GM12864 (cell line): ENCODE data around the gene ZGPAT.

Experiments used
- DNase-seq: peaks from one replicate; pipeline ENCODE4 v3.0.0-alpha.2; 2011; ENCODE audit warnings: low read depth
- H3K4me3 ChIP-seq: 2 replicates; pipeline ENCODE4 v1.5.1; 2011; ENCODE audit warnings: mild to moderate bottlenecking, low read depth, low read length, control low read depth
- CTCF ChIP-seq: IDR thresholded peaks from 2 replicates; pipeline ENCODE4 v1.5.1; 2011; ENCODE audit warnings: low read depth, mild to moderate bottlenecking, moderate library complexity, low read length, control low read depth, inconsistent platforms; ENCODE audit errors: missing control alignments

The ZGPAT gene

DNA sequence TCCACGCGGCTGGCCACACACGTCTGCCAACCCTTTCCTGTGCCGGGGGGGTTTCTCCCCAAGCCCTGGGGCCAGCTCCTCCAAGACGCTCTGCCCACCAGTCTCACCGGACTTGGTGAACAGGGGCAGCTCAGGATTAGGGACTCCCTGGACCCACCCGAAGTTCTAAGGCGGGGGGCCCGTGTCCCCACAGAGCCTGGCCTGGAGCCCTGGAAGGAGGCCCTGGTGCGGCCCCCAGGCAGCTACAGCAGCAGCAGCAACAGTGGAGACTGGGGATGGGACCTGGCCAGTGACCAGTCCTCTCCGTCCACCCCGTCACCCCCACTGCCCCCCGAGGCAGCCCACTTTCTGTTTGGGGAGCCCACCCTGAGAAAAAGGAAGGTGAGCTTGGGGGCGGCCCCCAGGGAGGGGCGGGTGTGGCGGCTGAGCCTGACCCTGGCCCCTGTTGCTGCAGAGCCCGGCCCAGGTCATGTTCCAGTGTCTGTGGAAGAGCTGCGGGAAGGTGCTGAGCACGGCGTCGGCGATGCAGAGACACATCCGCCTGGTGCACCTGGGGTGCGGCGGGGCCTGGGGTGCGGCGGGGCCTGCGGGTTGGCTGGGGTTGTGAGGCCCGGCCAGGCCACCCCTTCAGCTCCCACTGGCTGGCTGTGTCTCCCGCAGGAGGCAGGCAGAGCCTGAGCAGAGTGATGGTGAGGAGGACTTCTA, 34.0 kb downstream of the ZGPAT start:
- no peak for DNase-seq
- no peak overlapping the region for H3K4me3 ChIP-seq
- TF ChIP-seq CTCF = no peak

DNA sequence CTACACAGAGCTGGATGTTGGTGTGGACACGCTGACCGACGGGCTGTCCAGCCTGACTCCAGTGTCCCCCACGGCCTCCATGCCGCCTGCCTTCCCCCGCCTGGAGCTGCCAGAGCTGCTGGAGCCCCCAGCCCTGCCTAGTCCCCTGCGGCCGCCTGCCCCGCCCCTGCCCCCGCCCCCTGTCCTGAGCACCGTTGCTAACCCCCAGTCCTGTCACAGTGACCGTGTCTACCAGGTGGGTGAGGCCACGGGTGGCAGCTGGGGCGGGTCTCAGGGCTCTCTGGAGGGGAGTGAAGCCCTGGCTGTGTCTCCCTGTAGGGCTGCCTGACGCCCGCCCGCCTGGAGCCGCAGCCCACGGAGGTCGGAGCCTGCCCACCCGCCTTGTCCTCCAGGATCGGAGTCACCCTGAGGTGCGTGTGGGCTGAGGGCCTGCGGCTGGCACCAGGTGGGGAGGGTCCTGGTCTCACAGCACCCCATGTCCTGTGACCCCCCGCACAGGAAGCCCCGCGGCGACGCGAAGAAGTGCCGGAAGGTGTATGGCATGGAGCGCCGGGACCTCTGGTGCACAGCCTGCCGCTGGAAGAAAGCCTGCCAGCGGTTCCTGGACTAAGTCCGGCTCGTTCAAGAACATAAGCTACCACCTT, 34.7 kb downstream of the ZGPAT start:
- H3K4me3 ChIP-seq = no peak overlapping the region
- DNase-seq = no peak
- TF ChIP-seq CTCF = no peak

DNA sequence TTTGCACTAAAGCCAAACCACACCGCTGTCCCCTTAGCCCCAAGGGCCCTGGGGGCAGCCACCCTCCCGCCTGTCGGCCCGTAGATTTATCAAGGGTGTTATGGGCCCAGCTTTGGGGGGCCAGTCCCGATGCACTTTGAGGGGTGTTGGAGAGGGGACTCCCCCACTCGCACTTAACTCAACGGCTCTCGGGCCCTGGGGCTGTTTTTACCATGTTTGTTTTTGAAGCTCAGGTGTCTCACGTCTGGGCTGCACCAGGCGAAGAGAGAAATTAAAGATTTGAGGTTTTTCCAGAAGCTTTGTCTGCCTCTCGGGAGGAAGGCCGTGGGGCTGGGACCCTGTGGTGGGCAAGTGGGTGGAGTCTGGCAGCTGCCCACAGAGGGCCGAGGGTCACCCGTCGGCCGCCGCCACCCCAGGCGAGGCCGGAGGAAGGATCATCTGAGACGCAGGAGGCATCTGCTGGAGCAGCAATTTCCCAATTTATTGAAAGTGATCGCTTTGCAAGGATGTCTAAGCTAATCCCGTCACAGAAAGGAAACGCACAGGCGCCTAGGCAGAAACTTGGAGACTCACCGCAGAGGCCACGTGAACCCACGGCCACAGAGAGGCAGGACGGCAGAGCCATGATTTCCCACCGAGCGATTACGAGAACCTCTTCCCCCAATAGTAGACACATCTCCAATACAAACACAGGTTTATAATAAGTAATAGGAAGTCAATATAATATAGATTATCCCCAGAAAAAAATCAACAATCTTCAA, 35.6 kb downstream of the ZGPAT start:
- TF ChIP-seq CTCF = no peak
- DNase-seq = no peak
- H3K4me3 ChIP-seq = no peak overlapping the region

DNA sequence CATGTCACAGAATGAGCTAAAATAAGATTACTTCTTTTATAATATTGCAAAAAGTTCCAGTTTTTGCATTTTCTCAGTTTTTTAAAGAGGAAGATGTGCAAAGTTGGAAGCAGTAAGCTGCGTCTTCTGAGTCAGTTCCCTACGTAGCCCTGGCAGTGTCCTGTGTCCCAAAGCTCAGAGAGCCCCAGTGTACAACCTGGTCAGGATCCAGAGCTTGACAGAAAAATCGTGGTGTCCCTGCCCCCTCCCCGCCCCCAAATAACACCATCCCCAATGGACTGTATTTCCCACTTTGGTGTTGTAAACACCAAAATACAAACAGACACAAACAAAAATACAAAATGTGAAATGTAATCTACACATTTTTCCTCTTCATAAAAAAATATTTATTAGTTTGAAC, 36.3 kb downstream of the ZGPAT start:
- no peak for TF ChIP-seq CTCF
- H3K4me3 ChIP-seq = no peak overlapping the region
- DNase-seq = no peak

GRCh38 chr20:63744574-63745423, 37.0 kb downstream of the ZGPAT start:
- H3K4me3 ChIP-seq = no peak overlapping the region
- TF ChIP-seq CTCF = no peak
- no peak for DNase-seq

DNA sequence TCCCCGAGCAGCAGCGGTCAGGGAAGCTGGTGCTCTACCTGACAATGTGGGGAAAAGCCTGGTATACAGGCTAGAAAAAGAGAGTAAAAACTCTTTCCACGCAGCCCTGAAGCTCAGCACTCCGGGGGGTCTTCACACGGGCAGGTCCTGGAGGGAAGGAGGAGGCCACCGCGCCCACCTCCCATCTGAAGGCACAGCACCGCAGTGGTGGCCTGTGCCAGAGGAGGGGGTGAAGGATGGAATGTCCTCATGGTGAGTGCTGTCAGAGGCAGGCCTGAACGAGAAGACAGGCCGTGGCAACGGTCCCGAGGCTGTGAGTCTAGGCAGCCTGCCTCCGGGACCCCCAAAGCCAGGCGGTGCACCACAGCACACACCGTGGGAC, 37.6 kb downstream of the ZGPAT start:
- no peak overlapping the region for H3K4me3 ChIP-seq
- no peak for TF ChIP-seq CTCF
- DNase-seq = no peak
